ENCODE measurements around the gene WWC2.
"Not testable (repeated sequence)": the region's sequence is repeated elsewhere in the genome, so short reads cannot be mapped to it uniquely, and the experiment has no call there.

The WWC2 gene

DNA sequence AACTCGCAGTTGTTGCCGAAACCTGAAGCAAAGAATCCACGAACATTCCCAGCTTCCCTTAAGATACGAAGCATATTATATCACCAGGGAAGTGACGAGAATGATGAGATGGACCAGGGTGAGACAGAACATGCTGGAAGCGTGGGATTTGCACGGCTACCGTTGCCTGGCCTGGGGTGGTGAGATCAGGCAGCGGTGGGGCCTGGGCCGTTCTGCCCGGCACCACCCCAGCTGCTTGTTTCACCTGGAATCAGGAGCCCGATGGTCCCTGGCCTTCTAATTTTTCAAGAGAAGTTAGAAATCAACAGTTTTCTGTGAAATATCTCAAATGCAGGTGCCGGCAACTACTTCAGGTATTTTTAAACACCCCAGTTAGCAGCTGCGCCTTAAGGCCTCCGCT is 215.3 kb downstream of the WWC2 start:
- peaks cover 70% of the 10 kb centered on the region for H3K36me3 ChIP-seq (ENCODE audit: insufficient read depth, low read depth, low read length)

DNA sequence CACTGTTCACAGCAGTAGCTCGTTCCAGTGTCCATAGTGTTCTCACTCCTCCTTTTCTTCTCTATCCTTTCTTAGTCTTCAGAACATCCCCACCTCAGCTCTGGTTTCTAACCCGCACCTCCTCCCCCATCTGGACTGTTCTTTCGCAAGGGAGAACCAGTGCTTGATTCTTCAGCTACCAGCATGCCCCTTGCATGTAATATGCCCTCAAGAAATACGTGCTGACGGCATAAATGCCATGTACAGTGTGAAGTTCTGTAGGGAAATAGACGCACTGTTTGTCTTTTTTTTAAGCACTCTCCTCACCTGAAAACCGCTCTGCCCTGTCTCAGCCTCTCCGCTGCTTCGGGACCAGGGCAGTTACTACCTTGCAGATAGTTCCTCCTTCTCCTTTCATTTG is 215.7 kb downstream of the WWC2 start:
- Histone ChIP-seq H3K9me3 (ENCODE audit: insufficient read depth, low read depth, low read length) (no peaks in the 10 kb centered on the region), H3K4me1 (ENCODE audit: insufficient read depth, low read length) (no peaks in the 10 kb centered on the region), H3K27ac (ENCODE audit: low read length) (no peak overlapping the region), H3K36me3 (ENCODE audit: insufficient read depth, low read depth, low read length) (peaks cover 73% of the 10 kb centered on the region), H3K27me3 (ENCODE audit: insufficient read depth, low read length) (no peaks in the 10 kb centered on the region), H3K4me3 (ENCODE audit: low read length) (no peak overlapping the region), H3K9ac (ENCODE audit: low read depth, low read length) (no peak overlapping the region)

More for the DNA sequence above, 215.3 kb downstream of the WWC2 start:
- Histone ChIP-seq H3K27me3 (ENCODE audit: insufficient read depth, low read length) (no peaks in the 10 kb centered on the region), H3K9me3 (ENCODE audit: insufficient read depth, low read depth, low read length) (no peaks in the 10 kb centered on the region), H3K27ac (ENCODE audit: low read length) (no peak overlapping the region), H3K9ac (ENCODE audit: low read depth, low read length) (no peak overlapping the region), H3K4me3 (ENCODE audit: low read length) (no peak overlapping the region), H3K4me1 (ENCODE audit: insufficient read depth, low read length) (no peaks in the 10 kb centered on the region)

DNA sequence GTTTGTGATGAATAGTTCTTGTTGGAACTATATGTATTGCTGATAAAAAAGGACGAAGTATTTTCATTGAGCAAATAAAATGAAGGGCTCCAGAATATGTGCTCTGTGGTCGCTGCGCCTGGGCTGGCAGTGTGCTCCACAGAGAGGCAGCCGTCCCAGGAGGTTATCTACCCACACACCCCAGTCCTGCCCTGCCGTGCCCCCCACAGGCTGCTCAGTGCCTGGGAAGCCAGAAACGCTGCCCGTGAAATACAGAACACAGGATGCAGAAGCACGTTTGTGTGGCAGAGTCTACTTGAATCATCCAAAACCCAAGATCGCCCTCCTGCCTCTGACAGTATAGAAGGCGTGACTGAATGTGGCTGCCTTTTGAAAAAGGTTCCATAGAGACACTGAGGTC is 219.6 kb downstream of the WWC2 start:
- H3K27ac ChIP-seq (ENCODE audit: low read length) = no peak overlapping the region
- H3K4me1 ChIP-seq (ENCODE audit: insufficient read depth, low read length) = no peaks in the 10 kb centered on the region
- no peaks in the 10 kb centered on the region for H3K27me3 ChIP-seq (ENCODE audit: insufficient read depth, low read length)
- no peak overlapping the region for H3K4me3 ChIP-seq (ENCODE audit: low read length)
- H3K9me3 ChIP-seq (ENCODE audit: insufficient read depth, low read depth, low read length) = no peaks in the 10 kb centered on the region
- peaks cover 53% of the 10 kb centered on the region for H3K36me3 ChIP-seq (ENCODE audit: insufficient read depth, low read depth, low read length)
- H3K9ac ChIP-seq (ENCODE audit: low read depth, low read length) = no peak overlapping the region

DNA sequence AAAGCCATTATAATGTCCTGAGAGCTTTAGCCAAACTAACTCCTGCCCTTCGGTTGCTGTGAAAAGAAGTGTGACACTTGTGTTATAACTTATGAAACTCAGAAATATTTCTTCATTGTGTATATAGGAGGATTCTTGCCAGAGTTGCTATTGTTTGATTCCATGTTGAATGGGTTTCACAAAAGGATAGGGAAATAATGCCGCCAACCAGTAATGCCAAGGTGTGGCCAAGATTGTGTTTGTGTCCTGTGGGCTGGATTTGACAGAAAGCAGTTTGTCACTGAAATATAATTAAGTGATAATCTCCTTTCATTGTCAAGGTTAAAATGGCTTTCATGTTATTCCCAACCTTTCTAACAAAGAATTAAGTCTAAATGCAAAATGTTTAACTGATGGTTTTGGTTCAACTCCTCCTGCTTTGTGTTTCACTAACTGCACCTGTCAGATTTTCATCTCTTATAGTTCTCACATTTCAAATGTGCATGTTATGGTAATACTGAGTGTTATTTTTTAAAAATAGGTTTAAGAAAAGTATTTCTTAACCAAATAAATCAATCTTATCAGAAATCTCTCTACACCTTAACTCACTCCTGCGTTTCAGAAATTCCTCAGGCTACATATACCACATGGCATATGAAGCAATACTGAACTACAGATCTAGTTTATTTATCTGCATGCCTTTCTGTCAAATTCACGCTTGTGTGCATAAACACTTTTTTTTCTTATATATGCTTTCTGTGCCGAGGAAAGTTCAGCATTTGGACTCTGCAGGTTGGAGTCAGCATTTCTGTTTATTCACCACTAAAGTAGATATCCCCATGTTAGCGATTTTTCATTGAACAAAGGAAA is 221.4 kb downstream of the WWC2 start, which contains the start of gene CLDN22:
CLDN22 (minus strand) TSS at position 66 of the 849 bp plus-strand sequence; CDS start at position 8, 58 bp downstream.
- Histone ChIP-seq H3K9ac (ENCODE audit: low read depth, low read length) (no peak within 1 kb of the TSS), H3K27me3 (ENCODE audit: insufficient read depth, low read length) (no peaks in the 10 kb centered on the region), H3K4me1 (ENCODE audit: insufficient read depth, low read length) (no peaks in the 10 kb centered on the region), H3K36me3 (ENCODE audit: insufficient read depth, low read depth, low read length) (peaks cover 35% of the 10 kb centered on the region), H3K4me3 (ENCODE audit: low read length) (no peak within 1 kb of the TSS), H3K9me3 (ENCODE audit: insufficient read depth, low read depth, low read length) (peaks cover 1% of the 10 kb centered on the region; the same call in 1 of the 2 replicates), H3K27ac (ENCODE audit: low read length) (no peak within 1 kb of the TSS)

DNA sequence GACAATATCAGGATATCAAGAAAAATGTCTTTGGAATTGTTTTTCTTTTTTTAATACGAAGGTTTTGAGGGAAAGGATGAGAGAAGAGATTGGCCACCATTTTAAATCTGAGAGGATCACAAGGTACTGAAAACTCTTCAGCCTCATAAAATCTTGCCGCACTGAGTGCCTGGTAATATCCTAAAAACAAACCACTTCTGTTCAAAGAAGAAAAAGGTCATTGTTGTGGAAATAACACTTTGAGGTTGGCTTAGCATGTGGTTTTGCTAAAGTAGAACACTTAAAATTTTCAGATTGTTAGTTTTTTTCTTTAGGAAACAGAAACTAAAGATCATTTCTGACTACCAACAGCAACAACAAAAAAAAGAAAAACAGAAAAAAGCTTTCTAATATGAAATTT is 222.0 kb downstream of the WWC2 start:
- peaks cover 8% of the 10 kb centered on the region for H3K9me3 ChIP-seq (ENCODE audit: insufficient read depth, low read depth, low read length)
- no peak overlapping the region for H3K9ac ChIP-seq (ENCODE audit: low read depth, low read length)
- H3K27ac ChIP-seq (ENCODE audit: low read length) = no peak overlapping the region
- peaks cover 29% of the 10 kb centered on the region for H3K36me3 ChIP-seq (ENCODE audit: insufficient read depth, low read depth, low read length)
- no peak overlapping the region for H3K4me3 ChIP-seq (ENCODE audit: low read length)
- no peaks in the 10 kb centered on the region for H3K27me3 ChIP-seq (ENCODE audit: insufficient read depth, low read length)
- no peaks in the 10 kb centered on the region for H3K4me1 ChIP-seq (ENCODE audit: insufficient read depth, low read length)

DNA sequence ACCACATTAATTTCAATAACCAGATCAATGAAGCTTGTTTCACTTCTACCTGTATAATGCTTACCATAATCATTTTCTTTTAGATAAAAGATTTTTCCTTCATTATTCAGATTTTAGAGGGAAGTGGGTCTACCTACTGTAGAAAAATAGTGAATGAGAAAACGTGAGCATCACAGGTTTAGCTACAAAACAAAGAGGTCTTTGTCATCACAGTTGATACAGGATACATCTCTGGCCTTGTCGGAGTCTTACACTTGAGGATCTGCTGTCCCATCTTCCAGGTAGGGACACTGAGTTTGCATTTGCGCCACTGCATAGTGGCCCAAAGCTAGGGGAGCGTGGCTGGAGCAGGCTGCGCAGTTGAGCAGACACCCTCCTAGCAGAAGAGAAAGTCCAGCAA is 222.5 kb downstream of the WWC2 start:
- no peaks in the 10 kb centered on the region for H3K27me3 ChIP-seq (ENCODE audit: insufficient read depth, low read length)
- H3K27ac ChIP-seq (ENCODE audit: low read length) = no peak overlapping the region
- no peak overlapping the region for H3K9ac ChIP-seq (ENCODE audit: low read depth, low read length)
- no peak overlapping the region for H3K4me3 ChIP-seq (ENCODE audit: low read length)
- no peaks in the 10 kb centered on the region for H3K4me1 ChIP-seq (ENCODE audit: insufficient read depth, low read length)
- H3K9me3 ChIP-seq (ENCODE audit: insufficient read depth, low read depth, low read length) = peaks cover 10% of the 10 kb centered on the region
- peaks cover 25% of the 10 kb centered on the region for H3K36me3 ChIP-seq (ENCODE audit: insufficient read depth, low read depth, low read length)

DNA sequence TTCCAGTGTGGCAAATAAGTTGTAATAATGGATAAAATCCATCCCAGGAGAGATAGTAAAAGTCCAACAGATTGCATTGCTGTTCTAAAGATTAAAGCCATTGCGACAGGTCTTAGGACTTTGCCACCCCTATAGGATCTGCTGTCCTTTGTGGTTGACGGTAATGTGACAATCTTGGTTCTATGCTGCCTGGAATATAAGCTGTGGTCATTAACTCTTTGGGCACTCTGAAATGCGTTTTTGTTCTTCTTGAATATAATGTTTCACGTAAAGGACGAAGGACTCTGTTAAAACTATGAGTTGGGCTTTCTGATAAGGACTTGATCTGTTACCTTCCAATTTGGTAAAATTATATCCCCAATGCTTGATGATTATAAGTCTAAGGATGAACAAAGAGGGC is 223.3 kb downstream of the WWC2 start, which contains the start of gene CLDN24:
CLDN24 (minus strand) TSS at position 101 of the 400 bp plus-strand sequence; CDS start at position 101, 0 bp downstream.
- no peak within 1 kb of the TSS for H3K4me3 ChIP-seq (ENCODE audit: low read length)
- no peaks in the 10 kb centered on the region for H3K4me1 ChIP-seq (ENCODE audit: insufficient read depth, low read length)
- no peaks in the 10 kb centered on the region for H3K27me3 ChIP-seq (ENCODE audit: insufficient read depth, low read length)
- peaks cover 17% of the 10 kb centered on the region; the same call in 1 of the 2 replicates for H3K36me3 ChIP-seq (ENCODE audit: insufficient read depth, low read depth, low read length)
- no peak within 1 kb of the TSS for H3K27ac ChIP-seq (ENCODE audit: low read length)
- peaks cover 15% of the 10 kb centered on the region for H3K9me3 ChIP-seq (ENCODE audit: insufficient read depth, low read depth, low read length)
- H3K9ac ChIP-seq (ENCODE audit: low read depth, low read length) = no peak within 1 kb of the TSS

DNA sequence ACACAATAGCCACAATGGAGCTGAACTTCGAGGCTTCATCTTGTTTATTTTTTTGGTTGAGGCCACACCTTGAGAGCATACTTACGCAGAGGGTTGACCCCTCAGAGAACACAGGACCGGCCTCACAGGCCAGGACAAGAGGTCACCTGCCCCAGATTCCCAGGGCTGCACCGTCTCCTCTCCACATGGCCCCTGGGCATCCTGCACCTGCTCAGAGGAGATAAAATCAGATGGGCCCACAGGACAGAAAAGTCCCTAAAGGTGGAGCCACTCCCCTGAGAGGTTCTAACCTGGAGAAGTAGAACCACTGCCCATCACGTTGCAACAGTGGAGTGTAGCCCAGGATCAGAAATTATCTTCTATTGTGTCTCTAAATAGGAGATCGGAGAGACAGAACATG is 224.2 kb downstream of the WWC2 start:
- H3K4me1 ChIP-seq (ENCODE audit: insufficient read depth, low read length) = no peaks in the 10 kb centered on the region

DNA sequence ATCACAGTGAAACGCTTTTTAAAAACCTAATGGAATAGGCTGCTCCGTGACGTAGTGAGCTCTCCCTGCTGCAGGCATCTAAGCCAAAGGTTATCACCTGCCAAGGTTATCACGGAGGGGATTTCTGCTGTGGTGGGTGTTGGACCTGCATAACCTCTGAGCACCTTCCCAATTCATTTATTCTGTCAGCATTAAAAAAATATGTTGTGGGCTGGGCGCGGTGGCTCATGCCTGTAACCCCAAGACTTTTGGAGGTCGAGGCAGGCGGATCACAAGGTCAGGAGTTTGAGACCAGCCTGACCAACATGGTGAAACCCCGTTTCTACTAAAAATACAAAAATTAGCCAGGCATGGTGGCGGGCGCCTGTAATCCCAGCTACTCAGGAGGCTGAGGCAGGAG is 225.0 kb downstream of the WWC2 start:
- not testable (repeated sequence) for H3K36me3 ChIP-seq (ENCODE audit: insufficient read depth, low read depth, low read length); H3K27ac ChIP-seq (ENCODE audit: low read length); H3K27me3 ChIP-seq (ENCODE audit: insufficient read depth, low read length); H3K4me3 ChIP-seq (ENCODE audit: low read length); H3K4me1 ChIP-seq (ENCODE audit: insufficient read depth, low read length); H3K9ac ChIP-seq (ENCODE audit: low read depth, low read length)
- H3K9me3 ChIP-seq (ENCODE audit: insufficient read depth, low read depth, low read length) = peaks cover 15% of the 10 kb centered on the region

More for the DNA sequence above, 224.2 kb downstream of the WWC2 start:
- Histone ChIP-seq H3K36me3 (ENCODE audit: insufficient read depth, low read depth, low read length) (peaks cover 13% of the 10 kb centered on the region; the same call in 1 of the 2 replicates), H3K27me3 (ENCODE audit: insufficient read depth, low read length) (no peaks in the 10 kb centered on the region), H3K27ac (ENCODE audit: low read length) (no peak overlapping the region), H3K9ac (ENCODE audit: low read depth, low read length) (no peak overlapping the region), H3K4me3 (ENCODE audit: low read length) (no peak overlapping the region), H3K9me3 (ENCODE audit: insufficient read depth, low read depth, low read length) (peaks cover 15% of the 10 kb centered on the region)

DNA sequence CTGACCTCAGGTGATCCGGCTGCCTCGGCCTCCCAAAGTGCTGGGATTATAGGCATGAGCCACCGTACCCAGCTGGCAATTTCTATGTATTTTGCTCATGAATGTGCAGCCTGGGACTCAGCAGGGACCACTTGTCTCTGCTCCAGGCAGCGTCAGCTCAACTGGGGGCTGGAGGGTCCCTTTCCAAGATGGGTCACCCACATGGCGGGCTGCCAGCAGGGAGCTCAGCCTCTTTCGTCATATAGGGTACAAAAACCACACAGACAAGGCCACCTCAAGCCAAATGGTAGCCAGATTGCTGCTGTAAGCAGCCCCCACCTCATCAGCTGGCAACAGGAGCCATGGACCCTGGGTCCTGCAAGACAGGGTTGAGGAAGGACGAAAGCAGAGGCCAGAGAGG is 225.6 kb downstream of the WWC2 start:
- H3K4me1 ChIP-seq (ENCODE audit: insufficient read depth, low read length) = no peaks in the 10 kb centered on the region
- H3K9ac ChIP-seq (ENCODE audit: low read depth, low read length) = no peak overlapping the region
- no peak overlapping the region for H3K27ac ChIP-seq (ENCODE audit: low read length)
- no peaks in the 10 kb centered on the region for H3K36me3 ChIP-seq (ENCODE audit: insufficient read depth, low read depth, low read length)
- peaks cover 15% of the 10 kb centered on the region for H3K9me3 ChIP-seq (ENCODE audit: insufficient read depth, low read depth, low read length)
- H3K4me3 ChIP-seq (ENCODE audit: low read length) = no peak overlapping the region
- H3K27me3 ChIP-seq (ENCODE audit: insufficient read depth, low read length) = no peaks in the 10 kb centered on the region

DNA sequence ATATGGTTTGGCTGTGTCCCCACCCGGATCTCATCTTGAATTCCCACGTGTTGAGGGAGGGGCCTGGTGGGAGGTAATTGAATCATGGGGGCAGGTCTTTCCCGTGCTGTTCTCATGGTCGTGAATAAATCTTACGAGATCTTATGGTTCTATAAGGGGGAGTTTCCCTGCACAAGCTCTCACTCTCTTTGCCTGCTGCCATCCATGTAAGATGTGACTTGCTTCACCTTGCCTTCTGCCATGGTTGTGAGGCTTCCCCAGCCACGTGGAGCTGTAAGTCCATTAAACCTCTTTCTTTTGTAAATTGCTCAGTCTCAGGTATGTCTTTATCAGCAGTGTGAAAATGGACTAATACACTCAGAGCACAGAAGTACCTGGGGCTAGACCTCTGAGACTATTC is 227.3 kb downstream of the WWC2 start:
- H3K9ac ChIP-seq (ENCODE audit: low read depth, low read length); H3K36me3 ChIP-seq (ENCODE audit: insufficient read depth, low read depth, low read length); H3K27me3 ChIP-seq (ENCODE audit: insufficient read depth, low read length); H3K4me3 ChIP-seq (ENCODE audit: low read length); H3K27ac ChIP-seq (ENCODE audit: low read length); H3K4me1 ChIP-seq (ENCODE audit: insufficient read depth, low read length): not testable (repeated sequence)
- H3K9me3 ChIP-seq (ENCODE audit: insufficient read depth, low read depth, low read length) = peaks cover 15% of the 10 kb centered on the region

DNA sequence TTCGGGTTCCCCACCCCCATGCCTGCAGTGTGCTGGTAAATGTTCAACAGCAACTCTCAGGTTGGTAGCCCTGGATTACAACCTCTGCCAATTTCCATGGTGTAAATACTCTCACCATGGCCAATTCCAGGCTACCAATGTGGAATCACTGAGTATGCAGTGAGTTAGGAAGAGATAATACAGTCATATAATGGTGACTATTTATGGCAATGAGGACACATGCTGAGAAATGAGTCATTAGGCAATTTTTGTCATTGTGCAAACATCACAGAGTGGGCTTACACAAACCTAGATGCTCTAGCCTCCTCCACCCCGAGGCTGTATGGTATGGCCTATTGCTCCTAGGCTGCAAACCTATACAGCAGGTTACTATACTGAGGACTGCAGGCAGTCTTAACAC is 227.8 kb downstream of the WWC2 start:
- H3K9ac ChIP-seq (ENCODE audit: low read depth, low read length) = no peak overlapping the region
- no peaks in the 10 kb centered on the region for H3K4me1 ChIP-seq (ENCODE audit: insufficient read depth, low read length)
- H3K27ac ChIP-seq (ENCODE audit: low read length) = no peak overlapping the region
- H3K27me3 ChIP-seq (ENCODE audit: insufficient read depth, low read length) = no peaks in the 10 kb centered on the region
- H3K36me3 ChIP-seq (ENCODE audit: insufficient read depth, low read depth, low read length) = no peaks in the 10 kb centered on the region
- H3K4me3 ChIP-seq (ENCODE audit: low read length) = no peak overlapping the region
- H3K9me3 ChIP-seq (ENCODE audit: insufficient read depth, low read depth, low read length) = peaks cover 15% of the 10 kb centered on the region
